ENCODE results near the gene GNAQ.

- no peak for TF ChIP-seq CTCF (IDR thresholded peaks at IDR 0.05; ENCODE audit: low read depth, low read length, missing input control)
- TF ChIP-seq SP1 (IDR thresholded peaks at IDR 0.05), result no peak
- TF ChIP-seq FOXA1 (IDR thresholded peaks at IDR 0.05), result no peak
- no peak for TF ChIP-seq RXRA (IDR thresholded peaks at IDR 0.05)
- TF ChIP-seq ATF3 (IDR thresholded peaks at IDR 0.05), result no peak
- no peak for TF ChIP-seq EGR1 (IDR thresholded peaks at IDR 0.05; ENCODE audit: low read depth in 2 of 2)
- no peak for TF ChIP-seq JUND (IDR thresholded peaks at IDR 0.05)
- TF ChIP-seq TAF1 (conservative IDR thresholded peaks at IDR 0.05), result no peak
- no peak for TF ChIP-seq REST (IDR thresholded peaks at IDR 0.05)
- TF ChIP-seq RAD21 (IDR thresholded peaks at IDR 0.05), result peak in 1 of 2 donors; percentile 14
- no peak for TF ChIP-seq YY1 (IDR thresholded peaks at IDR 0.05)
- TF ChIP-seq GABPA (IDR thresholded peaks at IDR 0.05 in 1 of 2, conservative IDR thresholded peaks at IDR 0.05 in 1 of 2), result no peak
These were observed 86.9 kb downstream of the GNAQ start for GRCh38 chr9:77944556-77945243.
